Stimulated activated CD8-positive, alpha-beta memory T cell treated with anti-CD3 and anti-CD28 coated beads, Interleukin-12 subunit alpha, Interleukin-12 subunit beta, amount 100 ng/mL, for 1 hour (primary cell): ENCODE data around the gene COL23A1.

Experiments used
- DNase-seq: peaks from one replicate; pipeline ENCODE4 v3.0.0-alpha.2; 2020; ENCODE audit warnings: low read depth

COL23A1 gene

GRCh38 chr5:178531786-178532185 lies 58.4 kb downstream of the COL23A1 start:
- DNase-seq, result no peak

GRCh38 chr5:178530526-178530925 lies 59.7 kb downstream of the COL23A1 start:
- no peak for DNase-seq

GRCh38 chr5:178529080-178529479 lies 61.1 kb downstream of the COL23A1 start:
- no peak for DNase-seq

- DNase-seq, result no peak
Measured at GRCh38 chr5:178527458-178528307, 62.5 kb downstream of the COL23A1 start.

GRCh38 chr5:178526773-178527457 lies 63.3 kb downstream of the COL23A1 start:
- DNase-seq, result no peak

GRCh38 chr5:178525906-178526732 lies 64.1 kb downstream of the COL23A1 start:
- DNase-seq, result no peak

GRCh38 chr5:178524093-178524882 lies 65.9 kb downstream of the COL23A1 start:
- no peak for DNase-seq

GRCh38 chr5:178522361-178522760 lies 67.8 kb downstream of the COL23A1 start:
- no peak for DNase-seq

- no peak for DNase-seq
Measured at GRCh38 chr5:178520851-178521250, 69.3 kb downstream of the COL23A1 start.

GRCh38 chr5:178519804-178520203 lies 70.4 kb downstream of the COL23A1 start:
- no peak for DNase-seq

- no peak for DNase-seq
Measured at GRCh38 chr5:178519155-178519554, 71.0 kb downstream of the COL23A1 start.

- DNase-seq, result no peak
Measured at GRCh38 chr5:178516504-178517235, 73.5 kb downstream of the COL23A1 start.

GRCh38 chr5:178515776-178516503 lies 74.3 kb downstream of the COL23A1 start:
- DNase-seq, result no peak

- DNase-seq, result no peak
Measured at GRCh38 chr5:178514851-178515418, 75.3 kb downstream of the COL23A1 start.

- no peak for DNase-seq
Measured at GRCh38 chr5:178511172-178511571, 79.0 kb downstream of the COL23A1 start.

GRCh38 chr5:178509491-178510057 lies 80.6 kb downstream of the COL23A1 start:
- DNase-seq, result no peak

- no peak for DNase-seq
Measured at GRCh38 chr5:178507151-178507932, 82.9 kb downstream of the COL23A1 start.

GRCh38 chr5:178505639-178506407 lies 84.4 kb downstream of the COL23A1 start:
- DNase-seq, result no peak
